HepG2 (cell line): ENCODE results near the gene ACTN4. TPM values are rescaled to one million over a fixed set of nuclear protein-coding genes. Genes with fewer than 3 reads are reported as not detected.
A peak's percentile ranks its signal among the peaks of the same experiment; 100 is the strongest.

Experiments used
- ARHGAP35 ChIP-seq: sonication (generic); formaldehyde crosslinking; IDR thresholded peaks from 2 replicates; pipeline ENCODE4 v1.9.0; 2022; ENCODE audit warnings: mild to moderate bottlenecking, inconsistent platforms, moderate library complexity, missing genetic modification reagents, borderline replicate concordance
- ARID3A ChIP-seq: IDR thresholded peaks from 2 replicates; pipeline ENCODE4 v1.6.1; 2012; ENCODE audit warnings: low read depth, low read length, improper control_type of control experiment
- BRD4 ChIP-seq: sonication (generic); formaldehyde crosslinking; IDR thresholded peaks from 2 replicates; pipeline ENCODE4 v1.4.0; 2020; ENCODE audit warnings: missing genetic modification reagents
- CBFB ChIP-seq: sonication (generic); formaldehyde crosslinking; IDR thresholded peaks from 2 replicates; pipeline ENCODE4 v1.4.0; 2020; ENCODE audit warnings: missing genetic modification reagents
- CREB1 ChIP-seq, 2 experiments: fragments of 450-650 bp in 1 of 2; IDR thresholded peaks; 2 replicates each; pipeline ENCODE4 v1.6.1; 2016 to 2017; ENCODE audit warnings: control low read depth in 1 of 2, mild to moderate bottlenecking in 1 of 2, missing compliant biosample characterization in 1 of 2, missing genetic modification characterization in 1 of 2
- ELF1 ChIP-seq: sonication (generic); formaldehyde crosslinking; IDR thresholded peaks from 2 replicates; pipeline ENCODE4 v1.4.0; 2020; ENCODE audit warnings: missing genetic modification reagents
- FOXJ3 ChIP-seq: sonication (generic); formaldehyde crosslinking; IDR thresholded peaks from 2 replicates; pipeline ENCODE4 v1.4.0; 2020; ENCODE audit warnings: missing genetic modification reagents, mild to moderate bottlenecking, borderline replicate concordance
- HHEX ChIP-seq: IDR thresholded peaks from 2 replicates; pipeline ENCODE4 v1.6.1; 2016; ENCODE audit warnings: control low read depth
- HMGXB3 ChIP-seq: sonication (generic); formaldehyde crosslinking; IDR thresholded peaks from 2 replicates; pipeline ENCODE4 v1.4.0; 2020; ENCODE audit warnings: missing genetic modification reagents, borderline replicate concordance
- KDM6A ChIP-seq: IDR thresholded peaks from 2 replicates; pipeline ENCODE4 v1.6.1; 2016; ENCODE audit warnings: low read depth
- MBNL3 ChIP-seq: fragments of 250-450 bp; sonication (Bioruptor Pico); conservative IDR thresholded peaks from 2 replicates; pipeline ENCODE4 v1.8.0; 2022; ENCODE audit warnings: mild to moderate bottlenecking, inconsistent platforms
- MTA1 ChIP-seq: sonication (generic); formaldehyde crosslinking; IDR thresholded peaks from 2 replicates; pipeline ENCODE4 v1.4.0; 2020; ENCODE audit warnings: missing genetic modification reagents, mild to moderate bottlenecking, borderline replicate concordance
- PHF21A ChIP-seq: sonication (generic); formaldehyde crosslinking; IDR thresholded peaks from 2 replicates; pipeline ENCODE4 v1.5.0; 2020; ENCODE audit warnings: mild to moderate bottlenecking, missing genetic modification reagents
- RFXANK ChIP-seq: IDR thresholded peaks from 2 replicates; pipeline ENCODE4 v1.6.1; 2016
- ZC3H13 ChIP-seq: sonication (generic); formaldehyde crosslinking; IDR thresholded peaks from 2 replicates; pipeline ENCODE4 v1.8.1; 2023; ENCODE audit warnings: mild to moderate bottlenecking, missing genetic modification reagents, moderate library complexity
- ZNF256 ChIP-seq: sonication (generic); formaldehyde crosslinking; conservative IDR thresholded peaks from 2 replicates; pipeline ENCODE4 v1.4.0; 2020; ENCODE audit warnings: missing genetic modification reagents
- ZNF660 ChIP-seq: sonication (generic); formaldehyde crosslinking; IDR thresholded peaks from 2 replicates; pipeline ENCODE4 v1.5.1; 2020; ENCODE audit warnings: mild to moderate bottlenecking, low read depth, missing genetic modification reagents, borderline replicate concordance
- ZSCAN12 ChIP-seq: sonication (generic); formaldehyde crosslinking; IDR thresholded peaks from 2 replicates; pipeline ENCODE4 v1.9.0; 2021; ENCODE audit warnings: mild to moderate bottlenecking, missing genetic modification reagents
- polyA plus RNA-seq, 8 experiments: library from polyadenylated mRNA; depleted of rRNA in 3 of 8; stranded (reverse) in 7 of 8; unstranded in 1 of 8; fragments of >200 nt; fragmentation: Illumina TruSeq in 4 of 8; extraction: Trizol in 4 of 8; gene quantifications; 2 replicates each; pipeline versions ENCODE4 v1.2.1 to v1.2.3, GENCODE V29; 2011 to 2016; ENCODE audit warnings: low read depth in 4 of 8, missing spikeins in 1 of 8, mixed read lengths in 1 of 8; ENCODE audit not compliant: insufficient read depth in 1 of 8
- total RNA-seq, 5 experiments: library from RNA; depleted of rRNA; stranded (reverse); fragments of >200 nt; fragmentation: Illumina TruSeq; extraction: Trizol; gene quantifications; 2 replicates each; pipeline ENCODE4 v1.2.3, GENCODE V29; 2016; ENCODE audit warnings: low read depth in 1 of 5
- TF ChIP-seq, protein P1 (sequence below): sonication (generic); formaldehyde crosslinking; IDR thresholded peaks from 2 replicates; pipeline ENCODE4 v1.5.0; 2020; ENCODE audit warnings: mild to moderate bottlenecking, missing genetic modification reagents, moderate library complexity
- TF ChIP-seq, protein P2 (sequence below): sonication (generic); formaldehyde crosslinking; IDR thresholded peaks from 2 replicates; pipeline ENCODE4 v1.5.0; 2020; ENCODE audit warnings: missing genetic modification reagents

Gene ACTN4
- total and polyA plus RNA-seq, 2 of the 13 experiments (the other 11 are each of a cell fraction or from before 2014, with no cell fraction given), result 171 to 192 TPM

DNA sequence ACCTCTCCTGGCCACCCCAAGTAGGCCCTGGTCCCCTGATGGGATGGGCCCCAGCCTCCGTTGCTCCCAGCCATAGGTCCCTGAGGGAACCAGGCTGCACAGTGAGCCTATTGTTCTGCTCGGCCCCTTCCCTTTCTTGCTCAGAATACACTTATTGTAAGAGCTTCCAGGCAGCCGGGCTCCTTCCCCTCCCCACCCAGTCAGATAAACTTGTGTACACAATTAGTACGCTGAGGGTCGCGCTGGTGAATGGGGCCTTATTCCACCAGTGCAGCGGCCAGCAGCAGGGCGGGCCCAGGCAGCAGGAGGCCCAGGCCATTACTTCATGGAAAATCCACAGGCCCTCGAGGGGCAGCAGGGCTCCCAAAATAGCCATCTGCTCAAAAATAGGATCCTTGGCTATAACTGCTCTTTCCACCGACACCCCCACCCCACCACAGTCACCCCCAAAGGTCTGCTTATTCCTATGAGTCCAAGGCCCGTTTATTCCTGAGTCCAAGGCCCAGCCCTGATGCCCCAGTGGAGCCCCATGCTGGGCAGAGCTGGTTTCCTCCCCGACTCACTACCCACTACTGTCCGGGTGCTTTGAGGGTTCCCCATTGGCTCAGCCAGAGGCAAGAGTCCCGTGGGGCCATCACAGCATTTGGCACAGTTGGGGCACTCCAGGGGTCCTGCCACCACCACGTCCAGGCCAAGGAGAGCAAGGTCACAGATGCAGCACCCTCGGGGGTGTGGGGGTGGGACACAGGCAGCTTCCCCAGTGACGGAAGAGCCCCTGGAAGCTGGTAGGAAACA is 74.7 kb downstream of the ACTN4 start (continued):
- no peak for TF ChIP-seq ARID3A
- no peak for TF ChIP-seq CBFB (CRISPR knock-in tag)
- TF ChIP-seq PHF21A, result peak; percentile 99
- TF ChIP-seq HMGXB3 (CRISPR knock-in tag), result no peak
- TF ChIP-seq, protein P1, sequence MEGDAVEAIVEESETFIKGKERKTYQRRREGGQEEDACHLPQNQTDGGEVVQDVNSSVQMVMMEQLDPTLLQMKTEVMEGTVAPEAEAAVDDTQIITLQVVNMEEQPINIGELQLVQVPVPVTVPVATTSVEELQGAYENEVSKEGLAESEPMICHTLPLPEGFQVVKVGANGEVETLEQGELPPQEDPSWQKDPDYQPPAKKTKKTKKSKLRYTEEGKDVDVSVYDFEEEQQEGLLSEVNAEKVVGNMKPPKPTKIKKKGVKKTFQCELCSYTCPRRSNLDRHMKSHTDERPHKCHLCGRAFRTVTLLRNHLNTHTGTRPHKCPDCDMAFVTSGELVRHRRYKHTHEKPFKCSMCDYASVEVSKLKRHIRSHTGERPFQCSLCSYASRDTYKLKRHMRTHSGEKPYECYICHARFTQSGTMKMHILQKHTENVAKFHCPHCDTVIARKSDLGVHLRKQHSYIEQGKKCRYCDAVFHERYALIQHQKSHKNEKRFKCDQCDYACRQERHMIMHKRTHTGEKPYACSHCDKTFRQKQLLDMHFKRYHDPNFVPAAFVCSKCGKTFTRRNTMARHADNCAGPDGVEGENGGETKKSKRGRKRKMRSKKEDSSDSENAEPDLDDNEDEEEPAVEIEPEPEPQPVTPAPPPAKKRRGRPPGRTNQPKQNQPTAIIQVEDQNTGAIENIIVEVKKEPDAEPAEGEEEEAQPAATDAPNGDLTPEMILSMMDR (CRISPR knock-in tag), result peak; percentile 20
- no peak for TF ChIP-seq ZSCAN12
- no peak for TF ChIP-seq RFXANK (CRISPR knock-in tag)
- TF ChIP-seq ZNF256, result no peak
- TF ChIP-seq ZNF660 (CRISPR knock-in tag), result no peak
- TF ChIP-seq ARHGAP35 (CRISPR knock-in tag), result no peak; the same call in 1 of the 2 replicates
- TF ChIP-seq BRD4, result no peak
- TF ChIP-seq, protein P2, sequence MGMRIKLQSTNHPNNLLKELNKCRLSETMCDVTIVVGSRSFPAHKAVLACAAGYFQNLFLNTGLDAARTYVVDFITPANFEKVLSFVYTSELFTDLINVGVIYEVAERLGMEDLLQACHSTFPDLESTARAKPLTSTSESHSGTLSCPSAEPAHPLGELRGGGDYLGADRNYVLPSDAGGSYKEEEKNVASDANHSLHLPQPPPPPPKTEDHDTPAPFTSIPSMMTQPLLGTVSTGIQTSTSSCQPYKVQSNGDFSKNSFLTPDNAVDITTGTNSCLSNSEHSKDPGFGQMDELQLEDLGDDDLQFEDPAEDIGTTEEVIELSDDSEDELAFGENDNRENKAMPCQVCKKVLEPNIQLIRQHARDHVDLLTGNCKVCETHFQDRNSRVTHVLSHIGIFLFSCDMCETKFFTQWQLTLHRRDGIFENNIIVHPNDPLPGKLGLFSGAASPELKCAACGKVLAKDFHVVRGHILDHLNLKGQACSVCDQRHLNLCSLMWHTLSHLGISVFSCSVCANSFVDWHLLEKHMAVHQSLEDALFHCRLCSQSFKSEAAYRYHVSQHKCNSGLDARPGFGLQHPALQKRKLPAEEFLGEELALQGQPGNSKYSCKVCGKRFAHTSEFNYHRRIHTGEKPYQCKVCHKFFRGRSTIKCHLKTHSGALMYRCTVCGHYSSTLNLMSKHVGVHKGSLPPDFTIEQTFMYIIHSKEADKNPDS (CRISPR knock-in tag), result no peak
- TF ChIP-seq HHEX (CRISPR knock-in tag), result no peak
- TF ChIP-seq MTA1 (CRISPR knock-in tag), result peak; percentile 84
- no peak for TF ChIP-seq KDM6A
- TF ChIP-seq CREB1 (IDR thresholded peaks at IDR 0.05), result no peak
- no peak for TF ChIP-seq CREB1 (CRISPR knock-in tag; IDR thresholded peaks at IDR 0.05)
- TF ChIP-seq MBNL3 (CRISPR knock-in tag), result no peak
- peak; percentile 35; the same call in 1 of the 2 replicates for TF ChIP-seq ZC3H13
- TF ChIP-seq ELF1 (CRISPR knock-in tag), result peak; percentile 24; the same call in 1 of the 2 replicates
- TF ChIP-seq FOXJ3, result no peak
